GM23248 (cell line): ENCODE measurements around the gene ERMAP. TPM values are rescaled to one million over a fixed set of nuclear protein-coding genes. Genes with fewer than 3 reads are reported as not detected.
A peak's percentile ranks its signal among the peaks of the same experiment; 100 is the strongest.

Experiments
- DNase-seq: peaks from one replicate; pipeline ENCODE4 v3.0.0-alpha.2; 2015
- H2AFZ ChIP-seq: fragments of 200-600 bp; sonication (generic); 2 replicates; pipeline ENCODE4 v1.6.1; 2016; ENCODE audit warnings: antibody characterized with exemption
- H3F3A ChIP-seq: fragments of 200-600 bp; sonication (generic); 2 replicates; pipeline ENCODE4 v1.6.1; 2016; ENCODE audit warnings: mild to moderate bottlenecking, antibody characterized with exemption, mixed run types; ENCODE audit not compliant: insufficient read depth
- H3K27ac ChIP-seq: fragments of 200-600 bp; sonication (generic); 2 replicates; pipeline ENCODE4 v1.5.1; 2016; ENCODE audit warnings: mild to moderate bottlenecking
- H3K27me3 ChIP-seq: fragments of 200-600 bp; sonication (generic); replicated peaks from 2 replicates; pipeline ENCODE4 v1.6.1; 2016; ENCODE audit warnings: mild to moderate bottlenecking; ENCODE audit not compliant: insufficient read depth
- H3K36me3 ChIP-seq: fragments of 200-600 bp; sonication (generic); 2 replicates; pipeline ENCODE4 v1.6.1; 2016; ENCODE audit warnings: low read depth, mild to moderate bottlenecking
- H3K4me1 ChIP-seq: fragments of 200-600 bp; sonication (generic); 2 replicates; pipeline ENCODE4 v1.6.1; 2016; ENCODE audit warnings: mild to moderate bottlenecking; ENCODE audit not compliant: insufficient read depth
- H3K4me2 ChIP-seq: fragments of 200-600 bp; sonication (generic); one replicate; pipeline ENCODE4 v1.6.1; 2016; ENCODE audit warnings: mild to moderate bottlenecking; ENCODE audit not compliant: unreplicated experiment
- H3K4me3 ChIP-seq: fragments of 200-600 bp; sonication (generic); 2 replicates; pipeline ENCODE4 v1.5.1; 2016; ENCODE audit warnings: mild to moderate bottlenecking
- H3K79me2 ChIP-seq: fragments of 200-600 bp; sonication (generic); 2 replicates; pipeline ENCODE4 v1.6.1; 2016; ENCODE audit warnings: mild to moderate bottlenecking; ENCODE audit not compliant: insufficient read depth
- H3K9ac ChIP-seq: fragments of 200-600 bp; sonication (generic); 2 replicates; pipeline ENCODE4 v1.6.1; 2016; ENCODE audit warnings: mild to moderate bottlenecking
- H3K9me2 ChIP-seq: fragments of 200-600 bp; sonication (generic); 2 replicates; pipeline ENCODE4 v1.6.1; 2016; ENCODE audit warnings: mixed run types, mild to moderate bottlenecking, moderate library complexity; ENCODE audit not compliant: insufficient read depth
- H3K9me3 ChIP-seq: fragments of 200-600 bp; sonication (generic); one replicate; pipeline ENCODE4 v1.6.1; 2017; ENCODE audit warnings: low read depth
- H4K20me1 ChIP-seq: fragments of 200-600 bp; sonication (generic); 2 replicates; pipeline ENCODE4 v1.6.0; 2016; ENCODE audit not compliant: insufficient read depth
- EZH2 ChIP-seq: fragments of 200-600 bp; sonication (generic); IDR thresholded peaks from 2 replicates; pipeline ENCODE4 v1.6.1; 2018; ENCODE audit warnings: antibody characterized with exemption, mild to moderate bottlenecking; ENCODE audit not compliant: insufficient read depth, poor library complexity, severe bottlenecking
- EZH2phosphoT487 ChIP-seq: fragments of 200-600 bp; sonication (generic); IDR thresholded peaks from 2 replicates; pipeline ENCODE4 v1.6.1; 2018; ENCODE audit warnings: antibody characterized with exemption, moderate library complexity, mild to moderate bottlenecking, low read depth; ENCODE audit not compliant: insufficient read depth
- WGBS, 2 experiments: methylation state at CpG; one replicate each; pipeline ENCODE4 v1.1.6; 2015 to 2017; ENCODE audit warnings: low lambda C conversion rate in 2 of 2, low coverage in 1 of 2; ENCODE audit errors: missing lambda C conversion rate in 2 of 2; 5-methylcytosine and 5-hydroxymethylcytosine counted together
- in situ Hi-C: fragments of 300-500 bp; cut with MboI; formaldehyde crosslinking; loops from 2 replicates; pipeline ENCODE4 v1.15.0; 2020
- polyA plus RNA-seq: library from polyadenylated mRNA; unstranded; fragments of >200 nt; fragmentation: Nextera tagmentation; extraction: Ambion mirVana; gene quantifications from 2 replicates; pipeline ENCODE4 v1.2.1, GENCODE V29; 2016
- total RNA-seq: library from RNA; depleted of rRNA; stranded (reverse); fragments of >200 nt; shearing (Covaris generic); gene quantifications from 2 replicates; pipeline ENCODE4 v1.2.3, GENCODE V29; 2014

Gene ERMAP
- total and polyA plus RNA-seq, 2 experiments from 2014 or later = 7.0 to 18.4 TPM

DNA sequence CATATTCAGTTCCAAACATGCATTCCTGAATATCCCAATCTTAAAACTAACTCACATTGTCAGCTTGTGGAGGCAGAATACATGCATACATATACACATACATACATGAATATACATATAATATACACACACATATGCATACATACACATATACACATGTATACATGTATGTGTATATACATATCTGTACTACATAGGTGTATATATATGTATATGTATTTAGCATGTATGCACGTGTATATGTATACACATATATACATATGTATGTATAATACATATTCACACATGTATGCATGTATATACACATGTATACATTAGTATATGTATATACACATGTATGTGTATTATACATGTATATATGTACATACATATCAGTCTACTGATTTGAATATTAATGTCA, 28.3 kb downstream of the ERMAP start:
- 91 to 100% methylated on average over 1 of the region's 1 CpG for WGBS, 2 experiments
- Histone ChIP-seq H3K4me3 (no peak overlapping the region), H3K4me2 (peak overlapping the region; percentile 99), H3K36me3 (peaks cover 9% of the 10 kb centered on the region; the same call in 1 of the 2 replicates), H3K9me2 (no peaks in the 10 kb centered on the region), H3K27me3 (no peaks in the 10 kb centered on the region), H3K4me1 (peaks cover 22% of the 10 kb centered on the region), H3K9me3 (no peaks in the 10 kb centered on the region), H3F3A (peaks cover 17% of the 10 kb centered on the region), H3K27ac (peak overlapping the region; percentile 45), H3K79me2 (peaks cover 20% of the 10 kb centered on the region), H4K20me1 (no peaks in the 10 kb centered on the region), H2AFZ (no peak overlapping the region), H3K9ac (no peak overlapping the region)
- no peak for TF ChIP-seq EZH2
- TF ChIP-seq EZH2phosphoT487 = no peak
- no peak for DNase-seq
- in situ Hi-C loops = no loop called here

DNA sequence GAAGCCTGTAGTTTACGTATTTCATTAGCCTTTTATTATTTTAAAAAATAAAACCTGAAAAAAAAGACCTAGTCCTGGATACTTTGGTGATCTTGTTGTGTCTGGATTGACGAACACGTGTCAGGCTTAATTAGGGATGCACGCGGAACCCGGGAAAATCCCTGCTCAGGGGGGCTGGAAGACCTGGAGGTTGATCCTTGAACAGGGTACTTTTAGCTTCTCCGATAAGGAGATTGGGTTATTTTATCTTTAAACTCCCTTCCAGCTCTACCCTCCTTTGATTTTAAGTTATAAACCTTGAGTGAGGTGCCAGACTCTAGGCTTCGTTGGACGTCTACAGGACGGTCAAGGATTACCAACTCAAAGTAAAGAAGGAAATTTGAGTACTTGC, 28.9 kb downstream of the ERMAP start:
- Histone ChIP-seq H3K27ac (no peak overlapping the region), H3K27me3 (no peaks in the 10 kb centered on the region), H2AFZ (peak overlapping the region; percentile 99), H3K9me2 (no peaks in the 10 kb centered on the region), H3K9me3 (no peaks in the 10 kb centered on the region), H3K4me3 (peak overlapping the region; percentile 87), H3F3A (peaks cover 17% of the 10 kb centered on the region), H3K4me2 (peak overlapping the region; percentile 99), H3K4me1 (peaks cover 22% of the 10 kb centered on the region), H4K20me1 (no peaks in the 10 kb centered on the region), H3K79me2 (peaks cover 20% of the 10 kb centered on the region), H3K36me3 (peaks cover 9% of the 10 kb centered on the region), H3K9ac (peak overlapping the region; percentile 59)
- TF ChIP-seq EZH2phosphoT487 = no peak
- TF ChIP-seq EZH2 = no peak
- DNase-seq = no peak
- in situ Hi-C loops = no loop called here
- WGBS, 2 experiments = 4 to 5% methylated on average over 10 of the region's 10 CpGs

DNA sequence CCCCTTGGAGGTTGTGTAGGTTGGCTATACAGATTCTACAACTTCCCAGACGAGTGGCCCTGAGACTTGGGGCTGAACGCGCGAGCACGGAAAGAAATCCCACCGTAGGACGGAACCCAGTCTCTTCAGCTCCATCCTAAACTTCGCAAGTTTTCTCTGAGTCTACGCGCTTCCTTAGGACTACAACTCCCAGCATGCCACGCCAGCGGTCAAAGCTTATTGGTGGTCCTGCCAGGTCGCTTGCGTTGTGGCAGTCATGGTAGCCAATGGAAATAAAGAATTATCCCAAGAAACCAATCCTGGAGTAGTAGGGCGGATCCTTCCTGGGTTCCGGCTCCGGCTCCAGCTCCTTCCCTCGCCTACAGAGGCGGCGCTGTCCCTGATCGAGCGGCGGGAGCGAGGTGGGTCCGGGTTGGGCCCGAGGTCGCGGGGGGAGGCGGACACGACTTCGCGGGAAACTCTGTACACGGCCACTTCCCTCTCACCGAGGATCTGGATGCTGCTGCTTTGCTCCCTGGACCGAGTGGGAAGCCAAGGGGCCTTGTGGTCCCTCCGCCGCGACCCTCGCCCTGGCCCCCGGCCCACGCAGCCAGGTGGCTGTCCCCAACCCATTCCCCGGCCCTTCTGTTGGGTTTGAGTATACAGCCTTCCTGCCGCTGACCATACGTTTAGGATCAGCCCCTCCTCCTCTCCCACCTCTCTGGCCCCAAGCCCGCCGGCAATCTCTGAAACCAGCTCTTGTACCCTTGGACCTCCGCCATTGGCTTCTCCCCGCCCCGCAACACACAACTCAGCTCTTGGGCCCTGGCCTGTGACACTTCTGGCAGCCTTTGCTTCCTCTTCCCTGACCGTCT, 29.6 kb downstream of the ERMAP start, which contains the start of gene ZNF691:
Gene ZNF691, plus strand, starts transcription at position 357 of the 854 bp plus-strand sequence. CDS start 3,046 bp downstream, outside the sequence.
- TF ChIP-seq EZH2phosphoT487 = no peak
- no peak for TF ChIP-seq EZH2
- Histone ChIP-seq H3K79me2 (peaks cover 20% of the 10 kb centered on the region), H3K9me3 (no peaks in the 10 kb centered on the region), H3K9ac (peak within 1 kb of the TSS; percentile 84), H3K27me3 (no peaks in the 10 kb centered on the region), H4K20me1 (no peaks in the 10 kb centered on the region), H2AFZ (peak within 1 kb of the TSS; percentile 99), H3K4me2 (peak within 1 kb of the TSS; percentile 99), H3K36me3 (peaks cover 4% of the 10 kb centered on the region), H3K9me2 (no peaks in the 10 kb centered on the region), H3K4me3 (peak within 1 kb of the TSS; percentile 87), H3K27ac (no peak within 1 kb of the TSS), H3K4me1 (peaks cover 22% of the 10 kb centered on the region), H3F3A (peaks cover 17% of the 10 kb centered on the region)
- WGBS, 2 experiments = 2% methylated on average over 40 to 42 of the region's 50 CpGs
- in situ Hi-C loops = no loop called here
- peak; percentile 99 for DNase-seq

DNA sequence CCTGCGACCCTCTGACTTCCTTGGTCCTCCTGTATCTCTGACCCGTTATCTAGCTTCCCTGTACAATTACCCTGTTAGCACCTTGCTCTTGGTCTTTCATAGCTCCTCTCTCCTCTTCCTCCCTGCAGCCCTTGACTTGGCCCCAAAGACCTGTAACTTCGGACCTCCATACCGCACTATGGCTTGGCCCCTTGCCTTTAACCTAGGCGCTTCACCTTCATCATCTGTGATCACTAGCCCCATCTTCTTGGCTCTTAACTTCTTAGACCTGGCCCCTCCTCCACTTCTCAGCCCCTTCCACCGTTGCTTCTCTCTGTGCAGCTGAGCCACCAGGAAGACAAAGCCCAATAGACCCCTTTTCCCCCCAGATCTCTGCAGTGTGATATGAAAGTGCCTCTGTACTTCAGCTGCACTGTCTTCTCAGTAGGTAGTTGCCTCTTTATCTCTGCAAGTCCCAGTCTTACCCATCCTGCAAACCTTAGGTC, 30.2 kb downstream of the ERMAP start:
- in situ Hi-C loops = no loop called here
- H3K4me2 ChIP-seq = peak overlapping the region; percentile 94
- H3K27ac ChIP-seq = no peak overlapping the region
- no peaks in the 10 kb centered on the region for H3K9me3 ChIP-seq
- peaks cover 20% of the 10 kb centered on the region for H3K79me2 ChIP-seq
- H4K20me1 ChIP-seq = no peaks in the 10 kb centered on the region
- no peaks in the 10 kb centered on the region for H3K27me3 ChIP-seq
- H3K4me1 ChIP-seq = peaks cover 22% of the 10 kb centered on the region
- no peak for DNase-seq
- H2AFZ ChIP-seq = peak overlapping the region; percentile 88
- H3K4me3 ChIP-seq = peak overlapping the region; percentile 87
- peaks cover 17% of the 10 kb centered on the region for H3F3A ChIP-seq
- H3K9me2 ChIP-seq = no peaks in the 10 kb centered on the region
- TF ChIP-seq EZH2 = no peak
- no peak for TF ChIP-seq EZH2phosphoT487
- 14% methylated on average over 6 of the region's 6 CpGs for WGBS, 2 experiments
- peak overlapping the region; percentile 84 for H3K9ac ChIP-seq
- no peaks in the 10 kb centered on the region; the same call in 1 of the 2 replicates for H3K36me3 ChIP-seq
